ENCODE data around the gene HEPACAM2. TPM values are rescaled to one million over a fixed set of nuclear protein-coding genes. Genes with fewer than 3 reads are reported as not detected.

HEPACAM2 gene
- total and polyA plus RNA-seq, 2 donors (not counting 3 experiments of a cell fraction or from before 2014, with no cell fraction given) = not detected

DNA sequence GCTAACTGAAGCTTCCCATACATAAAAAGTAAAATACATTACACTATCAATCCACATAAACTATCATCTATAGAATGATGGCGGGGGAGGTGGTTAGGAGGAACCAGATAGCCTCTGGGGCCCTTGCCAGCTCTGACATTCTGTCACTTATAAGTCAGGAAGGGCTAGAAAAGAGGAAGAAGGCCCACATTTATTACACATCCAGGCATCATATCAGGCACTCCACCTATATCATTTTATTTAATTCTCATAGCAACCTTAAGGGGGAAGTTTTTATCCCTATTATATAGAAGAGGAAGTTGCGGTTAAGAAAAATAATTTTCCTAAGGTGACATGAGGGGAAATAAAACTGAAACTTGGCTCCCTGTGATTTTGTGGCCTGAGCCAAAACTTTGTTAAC lies 29.9 kb downstream of the HEPACAM2 start:
- no peaks in the 10 kb centered on the region for H3K36me3 ChIP-seq (ENCODE audit: control insufficient read depth in 2 of 2, extremely low read depth in 1 of 2, insufficient read depth in 2 of 2, low read length in 2 of 2)
- no peaks in the 10 kb centered on the region for H3K9me1 ChIP-seq (replicated peaks; ENCODE audit: control insufficient read depth, extremely low read depth, insufficient read depth, low read length)
- intact Hi-C loops (cut with micrococcal nuclease) (no loop called here), dilution Hi-C loops (cut with MboI; ENCODE audit: extremely low pct_ligation_motif_present, low sequenced_read_pairs) (no loop called here)
- BruUV-seq (replicated peaks) = no TSS peak
- H3K27me3 ChIP-seq (ENCODE audit: control insufficient read depth in 2 of 2, insufficient read depth in 2 of 2, low read length in 2 of 2) = peaks cover 4 to 25% of the 10 kb centered on the region in 2 experiments
- no peaks in the 10 kb centered on the region for H3K9me3 ChIP-seq (replicated peaks; ENCODE audit: control insufficient read depth, insufficient read depth, low read length)
- H3K4me1 ChIP-seq (ENCODE audit: control insufficient read depth, extremely low read depth, insufficient read depth, low read length) = no peaks in the 10 kb centered on the region
- H3K79me2 ChIP-seq (ENCODE audit: control insufficient read depth, insufficient read depth, low read length) = no peaks in the 10 kb centered on the region
- FAIRE-seq = no peak
- no peak overlapping the region for H3K27ac ChIP-seq (ENCODE audit: insufficient read depth, low read depth, low read length)
- TF ChIP-seq POLR2AphosphoS5 (IDR thresholded peaks at IDR 0.05; ENCODE audit: insufficient read depth, low read depth, low read length) (no peak), EZH2 (IDR thresholded peaks at IDR 0.05; ENCODE audit: borderline replicate concordance, low read depth, low read length, severe bottlenecking) (no peak), POLR2A (IDR thresholded peaks at IDR 0.05; ENCODE audit: low read depth, low read length) (no peak), GATA2 (IDR thresholded peaks at IDR 0.05; ENCODE audit: insufficient read depth, insufficient read length, low read depth, low read length) (no peak), CTCF (IDR thresholded peaks at IDR 0.05; ENCODE audit: extremely low read depth in 1 of 2, insufficient read depth in 1 of 2, low read depth in 1 of 2, low read length in 2 of 2) (no peak), FOS (IDR thresholded peaks at IDR 0.05; ENCODE audit: borderline replicate concordance, insufficient read depth, low read length) (no peak)
- H3K9ac ChIP-seq (replicated peaks; ENCODE audit: extremely low read depth, insufficient read depth, low read length) = no peak overlapping the region
- CTCF ChIA-PET = interaction anchor here (1.0 kb wide), 1 partner anchor 9 kb away, joined by 3 read pairs; no protein-coding TSS in a partner anchor
- no peak overlapping the region for H3K4me2 ChIP-seq (ENCODE audit: insufficient read depth, low read length)
- no peak overlapping the region for H2AFZ ChIP-seq (ENCODE audit: low read depth, low read length)
- no peaks in the 10 kb centered on the region for H4K20me1 ChIP-seq (replicated peaks; ENCODE audit: control insufficient read depth, extremely low read depth, insufficient read depth, low read length)
- H3K4me3 ChIP-seq (replicated peaks in 1 of 3; ENCODE audit: insufficient read depth in 1 of 3, low read depth in 1 of 3, low read length in 3 of 3) = no peak overlapping the region
- DNase-seq (ENCODE audit: low read depth, low spot score) = no peak
- POLR2A ChIA-PET = no interaction called here

- FAIRE-seq = no peak
- no peak overlapping the region for H3K27ac ChIP-seq (ENCODE audit: insufficient read depth, low read depth, low read length)
- H3K9me1 ChIP-seq (replicated peaks; ENCODE audit: control insufficient read depth, extremely low read depth, insufficient read depth, low read length) = no peaks in the 10 kb centered on the region
- no peak overlapping the region for H3K4me3 ChIP-seq (replicated peaks in 1 of 3; ENCODE audit: insufficient read depth in 1 of 3, low read depth in 1 of 3, low read length in 3 of 3)
- ChIA-PET POLR2A (no interaction called here), CTCF (interaction anchor here (1.2 to 1.5 kb wide), 2 partner anchors 51 to 249 kb away, joined by 3 read pairs; no protein-coding TSS in a partner anchor)
- no peaks in the 10 kb centered on the region for H3K9me3 ChIP-seq (replicated peaks; ENCODE audit: control insufficient read depth, insufficient read depth, low read length)
- dilution Hi-C loops (cut with MboI; ENCODE audit: extremely low pct_ligation_motif_present, low sequenced_read_pairs) = no loop called here
- no TSS peak for BruUV-seq (replicated peaks)
- no peaks in the 10 kb centered on the region for H4K20me1 ChIP-seq (replicated peaks; ENCODE audit: control insufficient read depth, extremely low read depth, insufficient read depth, low read length)
- no peak overlapping the region for H3K4me2 ChIP-seq (ENCODE audit: insufficient read depth, low read length)
- no peaks in the 10 kb centered on the region for H3K79me2 ChIP-seq (ENCODE audit: control insufficient read depth, insufficient read depth, low read length)
- no peaks in the 10 kb centered on the region for H3K4me1 ChIP-seq (ENCODE audit: control insufficient read depth, extremely low read depth, insufficient read depth, low read length)
- no peak overlapping the region for H2AFZ ChIP-seq (ENCODE audit: low read depth, low read length)
- H3K27me3 ChIP-seq (ENCODE audit: control insufficient read depth in 2 of 2, insufficient read depth in 2 of 2, low read length in 2 of 2) = peaks cover 7 to 38% of the 10 kb centered on the region in 2 experiments
- H3K36me3 ChIP-seq (ENCODE audit: control insufficient read depth in 2 of 2, extremely low read depth in 1 of 2, insufficient read depth in 2 of 2, low read length in 2 of 2) = no peaks in the 10 kb centered on the region
- DNase-seq (ENCODE audit: low read depth, low spot score) = no peak
- H3K9ac ChIP-seq (replicated peaks; ENCODE audit: extremely low read depth, insufficient read depth, low read length) = no peak overlapping the region
- no peak for TF ChIP-seq POLR2A (IDR thresholded peaks at IDR 0.05; ENCODE audit: low read depth, low read length)
- TF ChIP-seq MYC (IDR thresholded peaks at IDR 0.05; ENCODE audit: low read depth, low read length) = no peak
- TF ChIP-seq POLR2AphosphoS5 (IDR thresholded peaks at IDR 0.05; ENCODE audit: insufficient read depth, low read depth, low read length) = no peak
- TF ChIP-seq MAX (IDR thresholded peaks at IDR 0.05; ENCODE audit: insufficient read depth, insufficient read length) = no peak
- TF ChIP-seq EZH2 (IDR thresholded peaks at IDR 0.05; ENCODE audit: borderline replicate concordance, low read depth, low read length, severe bottlenecking) = no peak
- no peak for TF ChIP-seq GATA2 (IDR thresholded peaks at IDR 0.05; ENCODE audit: insufficient read depth, insufficient read length, low read depth, low read length)
- intact Hi-C loops (cut with micrococcal nuclease) = no loop called here
Observed at GRCh38 chr7:93194386-93194785, 31.9 kb downstream of the HEPACAM2 start.

Measured in endothelial cell of umbilical vein (primary cell).